Measurements from ENCODE around the gene HUS1.
"Not testable (repeated sequence)": the region's sequence is repeated elsewhere in the genome, so short reads cannot be mapped to it uniquely, and the experiment has no call there.

HUS1 gene

GRCh38 chr7:47979145-47979831, at the start of gene HUS1:
TSS of gene HUS1 (minus strand) at chr7:47979615. CDS start at chr7:47979519, 96 bp downstream.
- peak; percentile 92 for DNase-seq

- no peak for DNase-seq
These were observed 49.5 kb upstream of the HUS1 start, which contains the start of gene SUN3 for GRCh38 chr7:48028938-48029337. TSS of gene SUN3 (minus strand) at chr7:48029107. CDS start at chr7:48028938, 169 bp downstream.

GRCh38 chr7:48025624-48026023, 46.2 kb upstream of the HUS1 start:
- no peak for DNase-seq

- DNase-seq: no peak
These were observed 38.3 kb upstream of the HUS1 start for GRCh38 chr7:48017674-48018073.

- DNase-seq: no peak
These were observed 37.2 kb upstream of the HUS1 start for GRCh38 chr7:48016641-48017040.

- no peak for DNase-seq
These were observed 32.5 kb upstream of the HUS1 start for GRCh38 chr7:48011951-48012350.

GRCh38 chr7:48011323-48011722, 31.9 kb upstream of the HUS1 start:
- DNase-seq: no peak

GRCh38 chr7:48009954-48010353, 30.5 kb upstream of the HUS1 start:
- no peak for DNase-seq

GRCh38 chr7:48009257-48009656, 29.8 kb upstream of the HUS1 start:
- DNase-seq: no peak

GRCh38 chr7:48006866-48007265, 27.5 kb upstream of the HUS1 start:
- no peak for DNase-seq

- DNase-seq: no peak
These were observed 25.2 kb upstream of the HUS1 start for GRCh38 chr7:48004638-48005037.

GRCh38 chr7:48004032-48004431, 24.6 kb upstream of the HUS1 start:
- no peak for DNase-seq

GRCh38 chr7:48000164-48000563, 20.7 kb upstream of the HUS1 start:
- DNase-seq: not testable (repeated sequence)

- no peak for DNase-seq
These were observed 20.0 kb upstream of the HUS1 start for GRCh38 chr7:47999413-47999812.

GRCh38 chr7:47992446-47992845, 13.0 kb upstream of the HUS1 start:
- DNase-seq: no peak

GRCh38 chr7:47991741-47992311, 12.4 kb upstream of the HUS1 start:
- peak; percentile 89 for DNase-seq

- no peak for DNase-seq
These were observed 11.9 kb upstream of the HUS1 start for GRCh38 chr7:47991270-47991669.

GRCh38 chr7:47990592-47990991, 11.2 kb upstream of the HUS1 start:
- no peak for DNase-seq

GRCh38 chr7:47989607-47990400, 10.4 kb upstream of the HUS1 start:
- not testable (repeated sequence) for DNase-seq

GRCh38 chr7:47988496-47989386, 9.3 kb upstream of the HUS1 start:
- DNase-seq: no peak

GRCh38 chr7:47982610-47983009, 3.2 kb upstream of the HUS1 start:
- no peak for DNase-seq

- DNase-seq: not testable (repeated sequence)
These were observed 1.2 kb upstream of the HUS1 start for GRCh38 chr7:47980648-47981047.

GRCh38 chr7:47979832-47980181, 392 bp upstream of the HUS1 start:
- no peak for DNase-seq
